Measurements from ENCODE around the gene SLC26A9. TPM values are rescaled to one million over a fixed set of nuclear protein-coding genes. Genes with fewer than 3 reads are reported as not detected.

The SLC26A9 gene
- total and polyA plus RNA-seq, 4 donors: 0.13 to 0.18 (median 0.18) TPM; not detected in 1

- Histone ChIP-seq H3K27ac (ENCODE audit: low read depth in 1 of 2, low read length in 2 of 2) (no peak overlapping the region), H3K4me3 (ENCODE audit: low read length in 2 of 2) (no peak overlapping the region), H3K4me1 (ENCODE audit: control insufficient read depth in 1 of 2, insufficient read depth in 2 of 2, low read length in 2 of 2) (no peaks in the 10 kb centered on the region), H3K36me3 (ENCODE audit: control insufficient read depth in 1 of 2, insufficient read depth in 2 of 2, low read length in 1 of 2) (no peaks in the 10 kb centered on the region), H3K27me3 (ENCODE audit: control insufficient read depth in 1 of 2, insufficient read depth in 2 of 2, low read length in 1 of 2) (no peaks in the 10 kb centered on the region), H3K9me3 (ENCODE audit: control insufficient read depth, low read length) (no peaks in the 10 kb centered on the region)
- intact Hi-C loops (cut with DNase I): no loop called here
- ATAC-seq (ENCODE audit: low FRiP score) (no peak), DNase-seq (no peak)
- 96% methylated on average over 1 of the region's 1 CpG for WGBS, 2 donors
These were observed 12.2 kb upstream of the SLC26A9 start for GRCh38 chr1:205955499-205955898.

GRCh38 chr1:205954819-205955404 is 11.7 kb upstream of the SLC26A9 start:
- H3K9me3 ChIP-seq (ENCODE audit: control insufficient read depth, low read length): no peaks in the 10 kb centered on the region
- intact Hi-C loops (cut with DNase I): no loop called here
- 87 to 88% methylated on average over 11 of the region's 11 CpGs for WGBS, 2 donors
- no peak overlapping the region for H3K27ac ChIP-seq (ENCODE audit: low read depth in 1 of 2, low read length in 2 of 2)
- peak in 1 of 2 donors; percentile 26 for DNase-seq
- H3K27me3 ChIP-seq (ENCODE audit: control insufficient read depth in 1 of 2, insufficient read depth in 2 of 2, low read length in 1 of 2): no peaks in the 10 kb centered on the region
- H3K36me3 ChIP-seq (ENCODE audit: control insufficient read depth in 1 of 2, insufficient read depth in 2 of 2, low read length in 1 of 2): no peaks in the 10 kb centered on the region
- H3K4me1 ChIP-seq (ENCODE audit: control insufficient read depth in 1 of 2, insufficient read depth in 2 of 2, low read length in 2 of 2): no peaks in the 10 kb centered on the region
- H3K4me3 ChIP-seq (ENCODE audit: low read length in 2 of 2): no peak overlapping the region
- ATAC-seq (ENCODE audit: low FRiP score): no peak

DNA sequence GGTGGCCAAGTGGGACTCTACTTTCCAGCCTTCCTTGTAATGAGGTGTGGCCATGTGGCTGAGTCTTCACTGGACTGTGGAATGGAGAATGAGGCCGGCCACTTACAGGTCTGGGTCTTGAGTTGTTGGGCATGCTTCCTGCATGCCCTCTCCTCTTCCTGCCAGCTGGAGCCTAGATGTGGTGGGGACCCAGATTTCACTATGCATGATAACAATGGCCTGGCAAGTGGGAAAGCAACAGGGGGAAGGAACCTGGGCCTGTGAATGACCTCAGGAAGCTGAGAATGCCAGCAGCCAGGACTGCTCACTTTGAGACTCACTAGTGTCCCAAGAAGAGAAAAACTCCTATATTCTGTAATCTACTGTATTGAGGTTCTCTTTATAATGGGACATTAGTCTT is 8.5 kb upstream of the SLC26A9 start:
- DNase-seq (peak in 1 of 2 donors; percentile 16), ATAC-seq (ENCODE audit: low FRiP score) (no peak)
- no peaks in the 10 kb centered on the region for H3K27me3 ChIP-seq (ENCODE audit: control insufficient read depth in 1 of 2, insufficient read depth in 2 of 2, low read length in 1 of 2)
- no peaks in the 10 kb centered on the region for H3K4me1 ChIP-seq (ENCODE audit: control insufficient read depth in 1 of 2, insufficient read depth in 2 of 2, low read length in 2 of 2)
- H3K4me3 ChIP-seq (ENCODE audit: low read length in 2 of 2): no peak overlapping the region
- no peak overlapping the region for H3K27ac ChIP-seq (ENCODE audit: low read depth in 1 of 2, low read length in 2 of 2)
- WGBS, 2 donors: 99 to 100% methylated on average over 1 of the region's 1 CpG
- intact Hi-C loops (cut with DNase I): no loop called here
- no peaks in the 10 kb centered on the region for H3K36me3 ChIP-seq (ENCODE audit: control insufficient read depth in 1 of 2, insufficient read depth in 2 of 2, low read length in 1 of 2)
- H3K9me3 ChIP-seq (ENCODE audit: control insufficient read depth, low read length): no peaks in the 10 kb centered on the region

DNA sequence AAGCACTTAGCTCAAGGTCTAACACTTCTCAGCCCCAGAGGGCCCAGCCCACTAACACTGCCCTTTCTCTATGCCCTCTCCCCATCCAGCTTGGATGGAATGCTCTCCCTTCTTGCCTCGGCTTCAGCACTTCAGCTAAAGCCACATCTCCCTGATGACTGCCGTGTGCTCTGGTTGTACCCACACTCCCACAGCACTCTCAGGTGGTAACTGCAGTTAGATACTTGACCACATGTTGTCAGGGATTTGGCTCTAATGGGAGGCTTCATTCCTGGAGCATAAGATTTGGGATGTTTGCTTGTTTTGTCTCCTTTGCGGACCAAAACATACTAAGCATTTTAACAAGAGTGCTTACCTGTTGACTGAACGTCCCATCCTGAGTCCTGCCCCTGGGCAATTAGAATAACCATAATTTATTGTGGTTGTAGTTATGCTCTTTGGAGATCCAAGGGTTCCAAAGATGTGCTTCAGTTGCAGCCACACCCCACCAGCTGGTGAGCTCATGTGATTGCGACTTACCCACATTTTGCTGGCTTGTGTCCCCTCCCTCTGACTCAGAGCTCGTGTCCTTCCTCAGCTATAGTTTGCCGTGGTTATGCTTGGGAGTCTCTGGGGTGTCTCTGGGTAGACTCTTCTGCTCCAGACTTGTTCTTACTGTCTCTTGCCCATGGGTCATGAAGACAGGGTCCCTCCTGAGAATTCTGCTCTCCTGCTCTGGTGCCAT is 7.7 kb upstream of the SLC26A9 start:
- Histone ChIP-seq H3K9me3 (ENCODE audit: control insufficient read depth, low read length) (no peaks in the 10 kb centered on the region), H3K27me3 (ENCODE audit: control insufficient read depth in 1 of 2, insufficient read depth in 2 of 2, low read length in 1 of 2) (no peaks in the 10 kb centered on the region), H3K4me3 (ENCODE audit: low read length in 2 of 2) (no peak overlapping the region), H3K4me1 (ENCODE audit: control insufficient read depth in 1 of 2, insufficient read depth in 2 of 2, low read length in 2 of 2) (no peaks in the 10 kb centered on the region), H3K27ac (ENCODE audit: low read depth in 1 of 2, low read length in 2 of 2) (no peak overlapping the region), H3K36me3 (ENCODE audit: control insufficient read depth in 1 of 2, insufficient read depth in 2 of 2, low read length in 1 of 2) (no peaks in the 10 kb centered on the region)
- ATAC-seq (ENCODE audit: low FRiP score): no peak
- peak in 1 of 2 donors; percentile 50 for DNase-seq
- intact Hi-C loops (cut with DNase I): no loop called here
- 91 to 93% methylated on average over 7 of the region's 7 CpGs for WGBS, 2 donors

- H3K36me3 ChIP-seq (ENCODE audit: control insufficient read depth in 1 of 2, insufficient read depth in 2 of 2, low read length in 1 of 2): no peaks in the 10 kb centered on the region
- no peak overlapping the region for H3K4me3 ChIP-seq (ENCODE audit: low read length in 2 of 2)
- ATAC-seq (ENCODE audit: low FRiP score) (no peak), DNase-seq (peak in 1 of 2 donors; percentile 48)
- intact Hi-C loops (cut with DNase I): no loop called here
- H3K27me3 ChIP-seq (ENCODE audit: control insufficient read depth in 1 of 2, insufficient read depth in 2 of 2, low read length in 1 of 2): no peaks in the 10 kb centered on the region
- no peaks in the 10 kb centered on the region for H3K9me3 ChIP-seq (ENCODE audit: control insufficient read depth, low read length)
- no peaks in the 10 kb centered on the region for H3K4me1 ChIP-seq (ENCODE audit: control insufficient read depth in 1 of 2, insufficient read depth in 2 of 2, low read length in 2 of 2)
- 65 to 66% methylated on average over 8 of the region's 8 CpGs for WGBS, 2 donors
- H3K27ac ChIP-seq (ENCODE audit: low read depth in 1 of 2, low read length in 2 of 2): no peak overlapping the region
These were observed 7.0 kb upstream of the SLC26A9 start for GRCh38 chr1:205950280-205950679.

- ATAC-seq (ENCODE audit: low FRiP score) (no peak), DNase-seq (no peak)
- Histone ChIP-seq H3K9me3 (ENCODE audit: control insufficient read depth, low read length) (no peaks in the 10 kb centered on the region), H3K4me1 (ENCODE audit: control insufficient read depth in 1 of 2, insufficient read depth in 2 of 2, low read length in 2 of 2) (no peaks in the 10 kb centered on the region), H3K27me3 (ENCODE audit: control insufficient read depth in 1 of 2, insufficient read depth in 2 of 2, low read length in 1 of 2) (no peaks in the 10 kb centered on the region), H3K27ac (ENCODE audit: low read depth in 1 of 2, low read length in 2 of 2) (no peak overlapping the region), H3K4me3 (ENCODE audit: low read length in 2 of 2) (no peak overlapping the region), H3K36me3 (ENCODE audit: control insufficient read depth in 1 of 2, insufficient read depth in 2 of 2, low read length in 1 of 2) (no peaks in the 10 kb centered on the region)
- intact Hi-C loops (cut with DNase I): no loop called here
- WGBS, 2 donors: 93 to 97% methylated on average over 1 of the region's 1 CpG
These were observed 6.5 kb upstream of the SLC26A9 start for GRCh38 chr1:205949753-205950152.

- H3K27ac ChIP-seq (ENCODE audit: low read depth in 1 of 2, low read length in 2 of 2): no peak overlapping the region
- peak in 1 of 2 donors; percentile 8 for DNase-seq
- no peak for ATAC-seq (ENCODE audit: low FRiP score)
- H3K4me3 ChIP-seq (ENCODE audit: low read length in 2 of 2): no peak overlapping the region
- H3K9me3 ChIP-seq (ENCODE audit: control insufficient read depth, low read length): no peaks in the 10 kb centered on the region
- no peaks in the 10 kb centered on the region for H3K4me1 ChIP-seq (ENCODE audit: control insufficient read depth in 1 of 2, insufficient read depth in 2 of 2, low read length in 2 of 2)
- 96 to 98% methylated on average over 3 of the region's 3 CpGs for WGBS, 2 donors
- H3K27me3 ChIP-seq (ENCODE audit: control insufficient read depth in 1 of 2, insufficient read depth in 2 of 2, low read length in 1 of 2): no peaks in the 10 kb centered on the region
- H3K36me3 ChIP-seq (ENCODE audit: control insufficient read depth in 1 of 2, insufficient read depth in 2 of 2, low read length in 1 of 2): no peaks in the 10 kb centered on the region
- intact Hi-C loops (cut with DNase I): no loop called here
These were observed 5.6 kb upstream of the SLC26A9 start for GRCh38 chr1:205948886-205949285.

DNA sequence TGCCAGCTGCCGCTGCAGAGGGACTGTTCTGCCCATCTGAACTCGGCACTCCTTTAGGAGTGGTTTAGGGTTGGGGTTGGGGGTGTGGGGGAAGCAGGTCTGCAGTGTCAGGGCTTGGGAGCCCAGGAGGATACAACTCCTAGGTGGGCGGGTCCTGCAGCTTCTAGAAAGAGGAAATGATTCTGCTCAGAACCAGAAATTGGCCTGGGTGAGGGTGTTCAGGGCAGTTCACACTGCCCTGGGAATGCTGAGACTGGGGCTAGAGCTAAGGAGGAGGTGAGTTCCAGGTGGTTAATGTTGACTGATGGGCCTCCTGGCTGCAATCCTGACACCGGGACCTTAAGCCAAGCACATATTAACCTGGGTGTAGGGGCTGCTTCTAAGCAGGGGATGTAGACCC is 4.8 kb upstream of the SLC26A9 start:
- H3K36me3 ChIP-seq (ENCODE audit: control insufficient read depth in 1 of 2, insufficient read depth in 2 of 2, low read length in 1 of 2): no peaks in the 10 kb centered on the region
- WGBS, 2 donors: 86 to 90% methylated on average over 4 of the region's 4 CpGs
- intact Hi-C loops (cut with DNase I): no loop called here
- H3K27ac ChIP-seq (ENCODE audit: low read depth in 1 of 2, low read length in 2 of 2): no peak overlapping the region
- peak in 1 of 2 donors; percentile 46 for DNase-seq
- H3K4me1 ChIP-seq (ENCODE audit: control insufficient read depth in 1 of 2, insufficient read depth in 2 of 2, low read length in 2 of 2): no peaks in the 10 kb centered on the region
- H3K27me3 ChIP-seq (ENCODE audit: control insufficient read depth in 1 of 2, insufficient read depth in 2 of 2, low read length in 1 of 2): no peaks in the 10 kb centered on the region
- no peaks in the 10 kb centered on the region for H3K9me3 ChIP-seq (ENCODE audit: control insufficient read depth, low read length)
- no peak overlapping the region for H3K4me3 ChIP-seq (ENCODE audit: low read length in 2 of 2)
- no peak for ATAC-seq (ENCODE audit: low FRiP score)

- H3K9me3 ChIP-seq (ENCODE audit: control insufficient read depth, low read length): no peaks in the 10 kb centered on the region
- no peak for ATAC-seq (ENCODE audit: low FRiP score)
- H3K4me1 ChIP-seq (ENCODE audit: control insufficient read depth in 1 of 2, insufficient read depth in 2 of 2, low read length in 2 of 2): no peaks in the 10 kb centered on the region
These were observed 3.8 kb upstream of the SLC26A9 start for GRCh38 chr1:205947024-205947423.

More at GRCh38 chr1:205947024-205947423, 3.8 kb upstream of the SLC26A9 start:
- no peak overlapping the region for H3K27ac ChIP-seq (ENCODE audit: low read depth in 1 of 2, low read length in 2 of 2)
- 60 to 62% methylated on average over 4 of the region's 4 CpGs for WGBS, 2 donors
- H3K4me3 ChIP-seq (ENCODE audit: low read length in 2 of 2): no peak overlapping the region
- no peaks in the 10 kb centered on the region for H3K36me3 ChIP-seq (ENCODE audit: control insufficient read depth in 1 of 2, insufficient read depth in 2 of 2, low read length in 1 of 2)
- peak in 1 of 2 donors; percentile 13 for DNase-seq
- no peaks in the 10 kb centered on the region for H3K27me3 ChIP-seq (ENCODE audit: control insufficient read depth in 1 of 2, insufficient read depth in 2 of 2, low read length in 1 of 2)
- intact Hi-C loops (cut with DNase I): no loop called here
